AG09319 (cell line): ENCODE measurements around the gene CHAT.

Source experiments
- DNase-seq: peaks from one replicate; pipeline ENCODE4 v3.0.0-alpha.2; 2010; ENCODE audit warnings: low read depth; ENCODE audit errors: extremely low read depth
- TF ChIP-seq, protein P1 (sequence below): IDR thresholded peaks from 2 replicates; pipeline ENCODE4 v1.5.1; 2011; ENCODE audit warnings: low read depth, mild to moderate bottlenecking, inconsistent platforms, low read length, moderate library complexity

The CHAT gene

GRCh38 chr10:49613882-49614241 lies at the start of gene CHAT:
Gene CHAT (plus strand): TSS chr10:49614037. CDS start chr10:49614190, 153 bp downstream.
- TF ChIP-seq, protein P1, sequence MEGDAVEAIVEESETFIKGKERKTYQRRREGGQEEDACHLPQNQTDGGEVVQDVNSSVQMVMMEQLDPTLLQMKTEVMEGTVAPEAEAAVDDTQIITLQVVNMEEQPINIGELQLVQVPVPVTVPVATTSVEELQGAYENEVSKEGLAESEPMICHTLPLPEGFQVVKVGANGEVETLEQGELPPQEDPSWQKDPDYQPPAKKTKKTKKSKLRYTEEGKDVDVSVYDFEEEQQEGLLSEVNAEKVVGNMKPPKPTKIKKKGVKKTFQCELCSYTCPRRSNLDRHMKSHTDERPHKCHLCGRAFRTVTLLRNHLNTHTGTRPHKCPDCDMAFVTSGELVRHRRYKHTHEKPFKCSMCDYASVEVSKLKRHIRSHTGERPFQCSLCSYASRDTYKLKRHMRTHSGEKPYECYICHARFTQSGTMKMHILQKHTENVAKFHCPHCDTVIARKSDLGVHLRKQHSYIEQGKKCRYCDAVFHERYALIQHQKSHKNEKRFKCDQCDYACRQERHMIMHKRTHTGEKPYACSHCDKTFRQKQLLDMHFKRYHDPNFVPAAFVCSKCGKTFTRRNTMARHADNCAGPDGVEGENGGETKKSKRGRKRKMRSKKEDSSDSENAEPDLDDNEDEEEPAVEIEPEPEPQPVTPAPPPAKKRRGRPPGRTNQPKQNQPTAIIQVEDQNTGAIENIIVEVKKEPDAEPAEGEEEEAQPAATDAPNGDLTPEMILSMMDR = no peak
- DNase-seq = no peak

DNA sequence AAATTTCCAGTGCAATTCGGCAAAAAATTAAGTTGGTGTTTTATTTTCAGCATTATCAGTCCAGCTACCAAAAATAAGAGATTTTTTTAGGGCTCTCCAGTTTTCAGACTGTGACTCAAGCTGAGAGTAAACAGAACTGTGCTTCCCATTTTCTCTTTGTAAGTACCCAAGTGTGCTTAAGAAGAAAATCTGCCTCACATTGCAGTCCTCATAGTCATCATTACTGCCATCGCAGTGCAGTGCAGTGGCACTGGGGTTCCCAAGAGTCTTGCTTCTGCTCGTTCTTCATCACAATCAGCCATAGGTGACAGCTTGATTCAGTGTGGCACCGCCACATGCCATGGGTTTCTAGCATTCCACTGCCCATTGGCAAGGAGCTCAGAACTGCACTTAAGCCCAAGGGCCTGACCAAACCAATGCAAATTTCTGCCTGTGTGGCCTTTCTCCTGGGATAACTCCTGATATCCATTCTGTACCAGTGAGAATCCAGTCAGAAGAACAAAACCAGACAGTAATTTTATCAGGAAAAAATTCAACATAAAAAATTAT lies 49.3 kb upstream of the CHAT start:
- no peak for DNase-seq
- TF ChIP-seq, protein P1 = no peak

DNA sequence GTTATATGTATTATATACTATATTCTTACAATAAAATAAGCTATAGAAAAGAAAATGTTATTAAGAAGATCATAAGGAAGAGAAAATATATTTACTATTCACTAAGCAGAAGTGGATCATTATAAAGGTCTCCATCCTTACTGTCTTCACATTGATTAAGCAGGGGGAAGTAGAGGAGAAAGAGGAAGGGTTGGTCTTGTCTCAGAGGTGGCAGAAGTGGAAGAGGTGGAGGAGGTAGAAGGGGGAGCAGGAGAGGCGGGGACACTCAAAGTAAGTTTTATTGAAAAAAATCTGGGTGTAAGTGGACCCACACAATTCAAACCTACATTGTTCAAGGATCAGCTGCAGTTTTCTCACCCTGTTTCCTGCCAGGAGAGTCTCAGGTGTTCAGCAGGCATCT lies 46.0 kb upstream of the CHAT start:
- no peak for DNase-seq
- TF ChIP-seq, protein P1 = no peak

DNA sequence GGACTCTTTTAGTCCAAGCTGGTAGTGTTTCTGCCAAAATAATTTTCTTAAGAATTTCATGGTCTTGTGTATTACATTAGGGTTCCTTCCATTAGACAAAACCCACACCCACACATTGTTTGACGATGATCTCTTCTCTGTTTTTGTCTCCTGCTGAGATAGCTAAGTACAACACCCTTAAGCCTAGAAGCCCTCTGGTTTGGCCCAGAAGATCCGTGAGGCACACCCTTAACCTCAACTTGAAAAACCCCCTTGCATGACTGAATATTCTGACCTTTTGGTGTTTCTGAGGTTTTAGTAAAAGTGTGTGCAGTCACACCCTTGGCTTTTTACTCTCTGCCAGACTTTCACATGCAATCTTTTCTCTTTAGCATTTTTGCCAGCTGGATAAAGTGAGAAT lies 45.6 kb upstream of the CHAT start:
- TF ChIP-seq, protein P1 = no peak
- DNase-seq = peak; percentile 65

- TF ChIP-seq, protein P1 = no peak
- DNase-seq = peak; percentile 50
These were observed 44.7 kb upstream of the CHAT start for GRCh38 chr10:49569031-49569631.

DNA sequence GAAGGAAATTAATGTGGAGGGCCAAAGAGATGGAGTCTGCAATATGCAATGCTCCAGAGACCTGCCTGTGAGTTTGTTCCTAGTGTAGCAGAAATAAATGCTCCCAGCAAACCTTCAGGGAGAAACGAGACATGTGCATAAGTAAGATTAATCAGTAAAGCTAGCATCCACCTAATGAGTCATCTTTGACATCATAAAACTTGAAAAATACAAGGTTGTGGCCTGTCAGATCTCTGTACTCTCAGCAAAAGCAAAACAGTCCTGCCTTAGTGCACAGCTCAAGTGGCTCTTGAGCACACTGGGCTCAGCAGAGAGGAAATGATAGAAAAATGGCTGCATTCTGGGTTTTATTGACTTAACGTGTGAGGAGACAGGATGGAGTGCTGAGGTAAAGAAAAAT lies 42.4 kb upstream of the CHAT start:
- TF ChIP-seq, protein P1 = no peak
- no peak for DNase-seq

DNA sequence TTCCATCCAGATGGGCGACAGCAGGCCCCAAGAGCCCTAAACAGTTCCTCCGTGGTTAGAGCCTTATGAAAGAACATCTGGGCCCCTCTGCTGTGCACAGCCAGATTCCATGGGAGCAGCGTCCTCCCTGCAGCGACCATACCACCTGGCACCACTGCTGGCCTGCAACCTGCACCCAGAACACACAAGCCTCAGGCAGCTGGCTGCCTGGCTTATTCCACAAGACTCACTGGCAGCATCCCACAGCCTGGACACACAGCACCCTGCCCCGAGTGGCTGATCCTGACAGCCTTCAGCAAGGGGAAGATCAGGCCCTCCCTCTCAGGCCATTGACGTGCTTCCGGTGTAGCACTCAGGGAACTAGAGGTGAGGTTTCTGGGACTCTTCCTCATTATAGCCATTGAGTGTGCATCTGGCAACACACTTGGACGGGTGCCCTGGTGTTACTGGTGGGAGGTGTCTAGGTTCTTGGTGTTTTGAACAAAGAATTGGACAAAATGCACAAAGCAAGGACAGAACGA lies 41.2 kb upstream of the CHAT start:
- TF ChIP-seq, protein P1 = no peak
- DNase-seq = no peak
